Limb (tissue), 2 donors: Measurements from ENCODE around the gene SLC16A1.
"Not testable (repeated sequence)": the region's sequence is repeated elsewhere in the genome, so short reads cannot be mapped to it uniquely, and the experiment has no call there.

ENCODE experiments used
- DNase-seq, 2 donors: peaks; one replicate each; pipeline ENCODE4 v3.0.0-alpha.2; 2016; ENCODE audit errors: extremely low spot score in 2 of 2

Gene SLC16A1

DNA sequence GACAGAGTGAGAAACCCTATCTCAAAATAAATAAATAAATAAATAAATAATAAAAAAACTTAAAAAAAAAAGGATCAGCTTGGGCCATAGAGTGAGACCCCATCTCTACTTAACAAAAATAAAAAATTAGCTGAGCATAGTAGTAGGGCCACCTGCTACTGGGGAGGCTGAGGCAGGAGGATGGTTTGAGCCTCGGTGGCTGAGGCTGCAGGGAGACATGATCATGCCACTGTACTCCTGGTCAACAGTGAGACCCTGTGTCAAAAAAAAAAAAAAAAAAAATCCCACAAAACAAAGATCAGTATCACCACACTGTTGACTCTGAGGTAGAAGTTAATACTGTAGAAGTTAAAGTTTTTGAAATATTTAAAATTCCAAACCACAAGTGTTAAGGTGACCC is 29.1 kb downstream of the SLC16A1 start:
- no peak for DNase-seq

DNA sequence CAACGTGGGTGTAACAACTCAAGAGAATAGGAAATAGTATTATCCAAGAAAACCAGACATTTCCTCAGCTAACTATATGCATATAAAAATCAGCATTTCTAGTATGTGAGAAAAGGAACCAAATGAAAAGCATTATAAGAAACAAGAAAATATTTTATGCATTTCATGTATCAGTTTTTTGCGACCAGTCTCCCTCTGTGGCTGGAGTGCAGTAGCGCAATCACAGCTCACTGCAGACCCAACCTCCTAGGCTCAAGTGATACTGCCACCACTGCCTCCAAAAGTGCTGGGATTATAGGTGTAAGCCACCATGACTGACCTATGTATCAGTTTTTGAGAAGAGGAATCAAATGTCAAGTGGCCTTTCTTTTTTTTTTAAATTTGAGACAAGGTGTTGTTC is 31.0 kb downstream of the SLC16A1 start:
- no peak for DNase-seq

DNA sequence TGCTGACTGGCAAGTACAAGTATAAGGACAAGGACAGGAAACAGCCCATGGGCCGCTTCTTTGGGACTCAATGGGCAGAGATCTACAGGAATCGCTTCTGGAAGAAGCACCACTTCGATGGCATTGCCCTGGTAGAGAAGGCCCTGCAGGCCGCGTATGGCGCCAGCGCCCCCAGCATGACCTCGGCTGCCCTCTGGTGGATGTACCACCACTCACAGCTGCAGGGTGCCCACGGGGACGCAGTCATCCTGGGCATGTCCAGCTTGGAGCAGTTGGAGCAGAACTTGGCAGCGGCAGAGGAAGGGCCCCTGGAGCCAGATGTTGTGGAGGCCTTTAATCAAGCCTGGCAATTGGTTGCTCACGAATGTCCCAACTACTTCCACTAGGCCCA is 32.0 kb downstream of the SLC16A1 start:
- no peak for DNase-seq

DNA sequence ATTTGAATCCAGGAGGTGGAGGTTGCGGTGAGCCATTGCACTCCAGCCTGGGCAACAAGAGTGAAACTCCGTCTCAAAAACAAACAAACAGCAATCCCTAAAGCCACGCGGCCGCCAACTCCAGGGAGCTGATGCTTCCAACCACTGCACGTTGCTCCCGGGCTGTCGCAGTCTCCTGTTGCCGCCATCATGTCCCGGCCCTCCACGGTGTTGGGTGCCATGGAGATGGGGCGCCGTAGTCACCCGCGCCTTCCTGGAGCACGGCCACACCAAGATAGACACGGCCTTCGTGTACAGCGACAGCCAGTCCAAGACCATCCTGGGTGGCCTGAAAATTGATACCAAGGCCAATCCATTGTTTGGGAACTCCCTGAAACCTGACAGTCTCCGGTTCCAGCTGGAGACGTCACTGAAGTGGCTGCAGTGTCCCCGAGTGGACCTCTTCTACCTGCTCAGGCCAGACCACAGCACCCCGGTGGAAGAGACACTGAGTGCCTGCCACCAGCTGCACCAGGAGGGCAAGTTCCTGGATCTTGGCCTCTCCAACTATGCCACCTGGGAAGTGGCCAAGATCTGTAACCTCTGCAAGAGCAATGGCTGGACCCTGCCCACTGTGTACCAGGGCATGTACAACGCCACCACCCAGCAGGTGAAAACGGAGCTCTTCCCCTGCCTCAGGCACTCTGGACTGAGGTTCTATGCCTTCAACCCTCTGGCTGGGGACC is 32.6 kb downstream of the SLC16A1 start:
- no peak for DNase-seq

DNA sequence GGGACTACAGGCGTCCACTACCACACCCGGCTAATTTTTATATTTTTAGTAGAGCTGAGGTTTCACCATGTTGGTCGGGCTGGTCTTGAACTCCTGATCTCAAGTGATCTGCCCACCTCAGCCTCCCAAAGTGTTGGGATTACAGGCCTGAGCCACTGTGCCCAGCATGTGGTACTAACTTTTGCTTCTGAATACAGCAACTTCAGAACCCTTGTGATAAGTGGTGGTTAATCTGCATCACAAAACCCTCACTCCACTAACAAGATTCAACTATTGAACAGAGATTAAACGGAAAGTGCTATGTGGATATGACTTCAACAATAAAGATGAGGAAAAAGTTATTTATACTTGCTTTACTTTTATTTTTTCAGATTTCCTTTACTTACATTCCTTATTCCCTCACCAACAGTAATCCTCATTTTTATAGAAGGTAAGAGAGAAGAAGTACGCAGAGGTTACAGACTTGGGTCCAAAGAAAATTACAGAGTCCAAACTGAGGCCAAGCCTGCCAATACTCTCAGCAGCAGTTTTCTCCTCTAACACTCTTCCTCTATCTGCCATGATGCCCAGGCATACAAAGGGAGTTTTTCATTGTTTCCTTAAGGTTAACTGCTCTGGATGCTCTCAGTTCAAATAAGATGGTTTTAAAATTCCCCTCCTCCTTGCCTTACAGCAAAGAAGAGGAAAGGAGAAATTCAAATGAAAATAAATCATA is 44.3 kb downstream of the SLC16A1 start:
- no peak for DNase-seq

DNA sequence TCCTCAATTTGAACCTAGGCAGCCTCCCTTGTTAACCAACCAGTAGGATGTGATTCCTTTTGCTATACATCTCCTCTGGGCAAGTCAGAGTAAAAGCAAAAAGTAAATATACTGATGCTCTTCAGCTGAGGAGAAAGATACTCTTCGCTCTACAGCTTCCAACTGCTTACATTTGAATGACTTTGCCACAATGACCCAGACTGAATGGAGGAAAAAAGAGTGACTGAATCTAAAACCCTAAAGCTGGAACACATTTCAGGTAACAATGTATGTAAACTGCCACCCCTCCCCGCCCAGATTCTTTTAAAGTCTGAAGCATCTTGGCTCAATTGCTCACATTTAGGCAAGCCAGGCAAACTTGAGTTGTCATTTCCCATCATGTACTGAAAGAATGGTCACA is 46.1 kb downstream of the SLC16A1 start:
- no peak for DNase-seq

DNA sequence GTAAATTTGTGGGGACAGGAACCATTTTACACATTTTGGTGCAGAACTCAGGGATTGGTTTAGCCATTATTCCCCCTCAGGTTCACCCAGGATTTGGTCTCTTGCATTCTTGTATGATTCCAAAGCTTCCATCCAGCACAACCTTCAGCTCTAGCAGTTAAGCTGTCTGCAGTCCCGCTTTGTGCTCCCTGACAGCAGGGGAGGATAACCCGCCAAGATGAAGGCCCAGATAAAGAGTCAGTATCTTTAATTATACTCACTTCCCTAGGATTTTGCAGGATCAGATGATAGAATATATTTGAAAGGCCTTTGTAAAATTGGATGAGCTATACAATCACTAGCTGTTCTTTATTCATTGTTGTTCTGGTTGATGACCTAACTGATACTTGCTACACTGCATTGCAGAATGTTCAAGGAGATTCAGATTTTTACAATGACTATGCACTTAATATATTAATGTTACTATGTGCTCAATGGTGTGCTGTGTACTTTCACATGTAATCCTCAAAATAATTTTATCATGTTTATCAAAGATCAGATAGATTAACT is 49.8 kb downstream of the SLC16A1 start:
- DNase-seq, result no peak

DNA sequence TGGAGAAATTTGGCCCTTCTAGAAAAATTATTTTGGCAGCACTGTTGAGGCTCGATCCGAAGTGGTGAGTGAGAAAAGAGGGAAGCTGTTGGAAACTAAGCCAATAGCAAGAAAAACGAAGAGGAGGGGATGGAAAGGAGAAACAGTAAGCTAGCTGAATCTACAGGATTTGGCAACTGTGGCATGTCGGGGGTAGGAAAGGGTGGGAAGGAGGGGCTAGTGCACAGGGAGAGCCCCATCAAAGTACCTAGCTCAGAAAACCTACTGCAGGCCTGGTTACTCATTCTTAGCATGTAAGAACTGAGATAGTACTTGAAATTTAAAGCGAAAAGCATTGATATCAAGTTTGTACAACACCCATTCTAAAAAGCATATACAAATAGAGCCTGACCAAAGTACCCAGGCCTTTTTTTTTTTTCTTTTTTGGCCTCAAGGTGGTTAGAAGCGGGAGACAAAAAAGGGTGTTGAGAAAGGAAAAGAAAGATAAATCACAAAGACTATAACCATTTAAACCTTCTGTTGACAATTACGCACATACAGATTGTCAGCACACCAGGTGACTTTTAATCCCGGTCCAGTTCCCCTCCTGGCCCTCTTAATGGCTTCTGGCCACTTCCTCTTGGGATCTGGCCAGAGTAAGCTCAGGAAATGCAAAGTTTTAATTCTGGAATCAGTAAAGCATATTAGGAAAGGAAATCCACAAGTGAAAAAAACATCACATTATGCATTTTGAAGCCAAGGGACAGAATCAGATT is 50.4 kb downstream of the SLC16A1 start:
- no peak for DNase-seq

DNA sequence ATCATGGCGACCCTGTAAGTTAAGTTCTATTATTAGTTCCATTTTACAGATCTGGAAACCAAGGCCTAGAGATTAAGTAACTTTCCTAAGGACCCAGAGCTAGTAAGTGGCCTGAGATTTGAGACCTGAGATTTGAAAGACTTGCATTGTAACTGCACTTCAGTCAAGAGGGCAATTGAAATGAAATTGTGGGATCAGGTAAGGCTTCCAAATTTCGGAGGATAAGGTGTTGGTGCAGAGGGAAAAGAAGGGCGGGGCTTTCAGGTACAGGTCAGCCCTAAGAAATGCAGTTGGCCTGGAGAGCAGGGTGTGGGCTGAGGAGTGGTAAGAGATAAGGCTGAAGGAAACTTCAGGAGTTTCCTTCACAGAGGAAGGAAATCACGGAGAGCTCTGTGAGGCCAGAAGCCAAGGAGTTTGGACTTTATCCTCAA is 51.1 kb downstream of the SLC16A1 start:
- DNase-seq, result no peak

DNA sequence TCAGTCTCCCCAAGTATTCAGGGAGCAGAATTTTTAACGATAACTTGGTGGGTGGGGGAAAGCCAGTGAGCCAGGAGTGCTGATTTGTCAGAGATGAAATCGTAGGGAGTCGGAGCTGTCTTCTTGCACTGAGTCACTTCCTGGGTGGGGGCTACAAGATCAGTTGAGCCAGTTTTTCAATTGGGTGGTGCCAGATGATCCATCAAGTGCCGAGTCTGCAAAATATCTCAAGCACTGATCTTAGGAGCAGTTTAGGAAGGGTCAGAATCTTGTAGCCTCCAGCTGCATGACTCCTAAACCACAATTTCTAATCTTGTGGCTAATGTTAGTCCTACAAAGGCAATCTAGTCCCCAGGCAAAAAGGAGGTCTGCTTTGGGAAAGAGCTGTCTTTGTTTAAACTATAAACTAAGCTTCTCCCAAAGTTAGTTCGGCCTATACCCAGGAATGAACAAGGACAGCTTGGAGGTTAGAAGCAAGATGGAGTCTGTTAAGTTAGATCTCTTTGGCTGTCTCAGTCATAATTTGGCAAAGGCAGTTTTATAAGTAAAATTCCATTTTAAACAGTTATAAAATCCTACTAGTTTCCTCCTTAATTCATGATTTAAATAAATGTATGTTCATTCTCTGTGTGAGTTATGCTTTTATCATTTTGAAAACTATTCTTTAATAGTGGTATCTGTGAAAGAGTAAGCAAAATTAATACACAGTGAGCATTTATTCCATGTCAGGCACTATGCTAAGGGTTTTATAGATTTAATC is 51.7 kb downstream of the SLC16A1 start:
- DNase-seq, result no peak

DNA sequence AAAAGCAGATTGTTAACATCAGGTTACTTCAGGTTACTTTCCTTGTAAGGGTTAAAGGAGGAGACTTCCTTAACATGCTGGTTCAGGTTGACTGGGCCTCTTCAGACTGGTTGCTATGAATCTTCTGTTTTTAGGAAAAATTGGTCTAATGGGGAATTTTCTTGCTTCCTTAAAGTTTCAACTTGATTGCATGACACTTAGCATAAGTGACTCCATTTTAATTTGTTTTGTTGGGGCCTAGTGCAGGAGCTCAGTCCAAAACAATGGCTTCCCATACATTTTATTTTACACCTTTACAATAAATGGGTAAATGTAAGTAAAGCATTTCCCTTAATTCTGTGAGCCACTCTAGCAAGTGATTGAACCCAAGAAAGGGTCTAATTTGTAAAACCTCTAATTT is 53.8 kb downstream of the SLC16A1 start:
- no peak for DNase-seq

DNA sequence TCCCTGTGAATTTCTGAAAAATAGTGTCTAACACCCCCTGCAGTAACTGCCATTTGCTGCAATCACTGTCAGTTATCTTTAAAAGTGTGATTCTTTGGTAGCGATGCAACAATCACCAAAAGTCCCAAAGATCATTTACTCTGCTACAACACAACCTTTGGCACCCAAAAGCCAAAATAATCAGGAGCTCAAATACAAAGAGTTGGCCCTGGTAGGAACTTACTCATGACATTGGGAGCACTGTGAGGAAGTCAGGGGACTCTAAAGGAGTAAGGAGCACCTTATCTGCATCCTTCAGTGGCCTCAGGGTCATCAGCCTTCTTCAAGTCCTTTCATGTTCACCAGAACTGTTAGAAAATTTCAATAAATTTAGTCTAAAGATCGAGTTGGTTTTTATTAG is 54.6 kb downstream of the SLC16A1 start:
- no peak for DNase-seq

DNA sequence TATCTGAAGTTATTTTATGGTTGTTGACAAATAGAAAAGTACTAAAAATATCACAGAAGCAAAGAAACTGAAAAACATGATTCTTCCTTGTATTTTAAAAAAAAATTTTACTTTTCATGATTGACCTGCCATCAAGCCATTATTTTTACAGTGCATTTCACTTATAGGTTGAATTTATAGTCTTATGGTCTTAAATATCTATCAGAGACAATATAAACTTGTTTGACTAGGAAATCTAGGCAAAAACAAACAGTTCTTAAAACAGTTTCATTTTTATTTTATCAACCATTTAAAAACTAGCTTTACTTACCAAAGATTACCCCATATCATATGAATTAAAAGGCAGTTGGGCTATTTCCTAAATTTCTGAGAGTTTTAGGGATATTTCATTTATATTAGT is 59.2 kb downstream of the SLC16A1 start:
- DNase-seq, result no peak

DNA sequence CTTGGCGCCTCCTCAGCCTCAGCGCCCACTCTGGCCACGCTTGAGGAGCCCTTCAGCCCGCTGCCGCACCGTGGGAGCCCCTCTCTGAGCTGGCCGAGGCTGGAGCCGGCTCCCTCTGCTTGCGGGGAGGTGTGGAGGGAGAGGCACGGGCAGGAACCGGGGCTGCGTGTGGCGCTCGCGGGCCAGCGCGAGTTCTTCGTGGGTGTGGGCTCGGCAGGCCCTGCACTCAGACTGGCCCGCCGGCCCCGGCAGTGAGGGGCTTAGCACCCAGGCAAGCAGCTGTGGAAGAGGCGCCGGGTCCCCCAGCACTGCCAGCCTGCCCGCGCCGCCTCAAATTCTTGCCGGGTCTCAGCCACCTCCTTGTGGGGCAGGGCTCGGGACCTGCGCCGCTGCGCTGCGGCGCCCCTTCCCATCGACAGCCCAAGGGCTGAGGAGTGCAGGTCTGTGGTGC is 61.4 kb downstream of the SLC16A1 start:
- no peak for DNase-seq

DNA sequence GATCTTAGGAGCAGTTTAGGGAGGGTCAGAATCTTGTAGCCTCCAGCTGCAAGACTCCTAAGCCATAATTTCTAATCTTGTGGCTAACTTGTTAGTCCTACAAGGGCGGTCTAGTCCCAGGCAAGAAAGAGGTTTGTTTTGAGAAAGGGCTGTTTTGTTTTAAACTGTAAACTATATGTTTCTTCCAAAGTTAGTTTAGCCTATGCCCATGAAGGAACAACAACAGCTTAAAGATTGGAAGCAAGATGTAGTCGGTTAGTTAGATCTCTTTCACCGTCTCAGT is 62.0 kb downstream of the SLC16A1 start:
- no peak for DNase-seq

DNA sequence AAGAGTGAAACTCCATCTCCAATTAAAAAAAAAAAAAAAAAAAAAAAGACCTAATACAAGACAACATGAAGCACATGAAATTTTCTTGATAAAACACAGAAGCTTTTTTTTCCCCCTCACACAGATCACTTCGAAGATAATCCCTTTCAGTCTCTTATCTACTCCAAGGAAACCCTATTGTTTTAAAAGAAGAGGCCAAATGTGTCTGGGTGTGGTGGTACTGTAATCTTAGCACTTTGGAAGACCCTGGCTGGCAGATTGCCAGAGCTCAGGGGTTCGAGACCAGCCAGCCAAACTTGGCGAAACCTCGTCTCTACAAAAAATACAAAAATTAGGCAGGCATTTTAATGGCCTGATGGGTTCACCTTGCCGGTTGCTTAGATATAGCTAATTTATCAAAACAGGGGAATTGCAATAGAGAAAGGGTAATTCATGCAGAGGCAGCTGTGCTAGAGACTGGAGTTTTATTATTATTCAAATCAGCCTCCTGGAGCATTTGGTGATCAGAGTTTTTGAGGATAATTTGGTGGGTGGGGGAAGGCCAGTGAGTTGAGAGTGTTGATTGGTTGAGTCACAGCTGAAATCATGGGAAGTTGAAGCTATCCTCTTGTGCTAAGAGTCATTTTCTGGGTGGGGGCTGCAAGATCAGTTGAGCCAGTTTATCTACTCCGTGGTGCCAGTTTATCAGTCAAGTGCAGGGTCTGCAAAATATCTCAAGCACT is 62.5 kb downstream of the SLC16A1 start:
- DNase-seq, result no peak

DNA sequence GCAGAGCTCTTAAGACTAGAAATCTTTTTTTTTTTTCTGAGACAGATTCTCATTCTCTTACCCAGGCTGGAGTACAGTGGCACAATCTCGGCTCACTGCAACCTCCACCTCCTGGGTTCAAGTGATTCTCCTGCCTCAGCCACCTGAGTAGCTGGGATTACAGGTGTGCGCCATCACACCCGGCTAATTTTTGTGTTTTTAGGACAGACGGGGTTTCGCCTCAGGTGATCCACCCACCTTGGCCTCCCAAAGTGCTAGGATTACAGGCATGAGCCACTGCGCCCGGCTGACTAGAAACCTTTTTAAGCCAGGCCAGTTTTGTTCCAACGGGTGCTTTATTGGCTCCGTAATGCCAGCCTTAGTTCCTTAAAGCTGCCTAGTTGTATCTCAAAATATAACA is 66.1 kb downstream of the SLC16A1 start:
- DNase-seq, result not testable (repeated sequence)

DNA sequence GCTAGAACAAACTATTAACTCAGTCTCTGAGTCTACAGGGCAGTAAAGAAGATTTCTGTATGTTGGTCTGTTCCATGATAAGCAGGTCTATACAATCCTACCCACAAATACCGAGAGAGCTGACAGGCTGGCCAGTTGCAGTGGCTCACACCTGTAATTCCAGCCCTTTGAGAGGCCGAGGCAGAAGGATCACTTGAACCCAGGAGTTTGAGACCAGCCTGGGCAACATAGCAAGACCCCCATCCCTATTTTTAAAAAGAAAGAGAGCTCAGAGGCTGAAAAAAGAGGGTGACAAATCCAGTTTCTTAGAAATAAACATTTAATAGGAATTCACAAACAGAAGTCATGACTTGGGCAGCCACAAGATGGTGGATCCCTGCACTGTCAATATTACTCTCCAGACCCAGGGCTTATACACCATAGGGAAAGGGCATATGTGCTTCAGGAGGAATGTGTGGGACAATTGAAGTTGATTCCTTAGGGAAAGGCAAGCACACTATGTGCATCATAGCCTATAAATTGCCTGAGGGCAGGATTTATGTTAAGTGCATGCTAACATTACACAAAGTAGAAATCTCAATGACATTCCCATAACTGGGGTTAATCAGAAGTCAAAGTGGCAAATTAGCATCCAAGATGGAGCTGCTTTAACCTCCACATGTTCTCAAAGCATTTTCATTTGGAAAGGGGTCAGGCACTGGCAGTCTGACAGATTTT is 66.8 kb downstream of the SLC16A1 start:
- DNase-seq, result no peak

DNA sequence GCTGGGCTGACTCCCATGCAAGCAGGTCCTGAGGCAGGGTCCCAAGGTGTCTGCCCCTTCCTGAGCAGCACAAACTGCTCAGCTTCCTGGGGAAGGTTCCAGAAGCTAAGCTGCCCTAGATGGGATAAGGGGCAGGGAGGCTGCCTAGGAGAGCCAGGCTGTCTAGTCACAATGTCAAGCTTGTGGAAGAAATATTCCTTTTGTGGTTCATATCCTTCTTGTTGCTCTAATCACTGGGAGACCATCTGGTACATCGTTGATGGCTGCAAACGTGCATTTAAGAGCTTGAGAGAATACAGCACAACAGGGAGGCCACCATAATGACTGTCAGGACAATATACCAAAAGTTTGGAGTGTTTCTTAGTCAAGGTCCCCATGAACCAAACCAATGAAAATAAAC is 67.4 kb downstream of the SLC16A1 start:
- DNase-seq, result no peak

DNA sequence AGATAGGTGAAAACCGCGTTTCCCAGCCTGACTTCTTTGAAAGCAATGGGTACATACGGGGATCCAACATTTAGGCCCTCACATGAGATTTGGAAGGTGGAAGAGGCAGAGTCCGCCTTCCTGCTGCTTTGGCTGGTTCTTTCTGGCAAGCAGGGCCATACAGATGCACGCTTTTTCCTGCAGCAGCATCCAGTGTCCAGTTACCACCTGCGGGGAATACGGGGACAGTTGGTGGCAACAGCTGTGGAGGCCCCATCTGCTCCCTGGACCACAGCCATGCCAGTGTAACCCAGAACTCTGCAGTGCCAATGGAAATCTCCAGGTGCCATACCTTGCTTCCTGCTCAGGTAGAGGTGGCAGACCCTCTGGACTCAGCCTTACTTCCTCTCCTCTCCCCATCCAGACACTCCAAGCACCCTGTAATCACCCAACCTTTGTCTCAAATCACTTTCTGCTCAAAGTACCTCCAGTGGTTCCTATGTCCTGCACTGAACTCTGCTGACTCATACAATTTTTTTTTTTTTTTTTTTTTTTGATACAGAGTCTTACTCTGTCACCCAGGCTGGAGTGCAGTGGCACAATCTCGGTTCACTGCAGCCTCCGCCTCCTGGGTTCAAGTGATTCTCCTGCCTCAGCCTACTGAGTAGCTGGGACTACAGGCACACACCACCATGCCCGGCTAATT is 68.3 kb downstream of the SLC16A1 start:
- no peak for DNase-seq
